Measurements from ENCODE around the gene WNT3A.

DNA sequence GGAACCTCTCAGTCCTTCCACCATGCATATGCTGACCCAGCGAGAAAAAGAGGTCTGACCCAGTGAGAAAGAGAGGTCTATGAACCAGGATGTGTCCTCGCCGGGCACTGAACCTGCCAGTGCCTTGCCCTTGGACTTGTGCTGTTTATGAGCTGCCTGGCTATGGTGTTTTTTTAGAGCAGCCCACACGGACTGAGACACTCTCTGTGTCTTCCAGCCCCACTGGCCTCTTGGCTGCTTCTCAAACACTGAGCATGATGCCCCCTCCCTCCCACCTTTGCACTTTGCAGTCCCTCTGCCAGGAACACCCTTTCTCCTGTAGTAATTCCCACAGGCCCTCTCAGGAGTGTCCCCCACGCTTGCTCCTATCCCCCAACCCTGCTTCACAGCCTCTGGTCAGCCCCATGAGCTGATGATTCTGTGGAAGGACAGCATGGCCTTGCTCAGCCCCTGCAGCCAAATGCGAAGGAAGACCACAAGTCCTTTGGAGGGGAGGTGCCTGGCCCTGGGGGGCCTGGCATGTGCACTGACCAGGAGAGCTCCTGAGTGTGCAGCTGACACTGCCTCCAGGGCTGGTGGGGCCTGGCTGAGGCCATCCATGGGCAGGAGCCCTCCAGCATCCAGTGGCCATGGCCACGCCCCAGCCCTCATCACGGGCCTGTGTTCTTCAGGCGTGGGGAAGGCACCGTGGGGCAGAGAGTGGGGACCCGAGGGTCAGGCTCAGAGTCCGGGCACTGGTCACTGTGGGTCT, 23.8 kb downstream of the WNT3A start:
- TF ChIP-seq CTCF (optimal IDR thresholded peaks at IDR 0.05 in 1 of 3, IDR thresholded peaks at IDR 0.05 in 1 of 3, conservative IDR thresholded peaks at IDR 0.05 in 1 of 3; ENCODE audit: extremely low read depth in 1 of 3, insufficient read depth in 2 of 3, low read length in 3 of 3) (no peak), EZH2 (IDR thresholded peaks at IDR 0.05; ENCODE audit: low read length) (no peak)

Data from keratinocyte (primary cell).